HCT116 (cell line): Measurements from ENCODE around the gene LAYN. TPM values are rescaled to one million over a fixed set of nuclear protein-coding genes. Genes with fewer than 3 reads are reported as not detected.

Source experiments
- ATAC-seq: fragments of 200-7000 bp; cut with Tn5 transposase; 2 replicates; pipeline ENCODE4 v1.9.1; 2020; ENCODE audit warnings: mild to moderate bottlenecking, moderate library complexity
- BruUV-seq: library from RNA; stranded (reverse); fragments of 400-500 nt; replicated peaks from 2 replicates; lab custom pipeline; 2021; lab: Mats Ljungman, UMichigan
- CTCF ChIA-PET: fragments of 300-600 bp; sonication (Branson Sonifier 250); formaldehyde crosslinking; loops from one replicate; lab custom pipeline; 2021; ENCODE audit warnings: antibody characterized with exemption; lab: Charles Lee
- POLR2A ChIA-PET: fragments of 300-600, 350-600 bp; sonication (Branson Sonifier 250); formaldehyde crosslinking; loops from one replicate; lab custom pipeline; 2021; ENCODE audit warnings: antibody characterized with exemption; lab: Charles Lee
- RAD21 ChIA-PET, 2 experiments: fragments of 300-600 bp; sonication (Branson Sonifier 250); formaldehyde crosslinking; loops; one replicate each; lab custom pipeline; 2023; ENCODE audit warnings: low total read pairs in 2 of 2; ENCODE audit not compliant: uncharacterized antibody in 2 of 2, unreplicated experiment in 2 of 2, low non-redundant PET in 1 of 2; lab: Charles Lee
- DNase-seq: peaks from one replicate; pipeline ENCODE4 v3.0.0-alpha.2; 2010; ENCODE audit warnings: low read depth, low spot score
- H2AFZ ChIP-seq: fragments of 200-600 bp; shearing (Covaris generic), sonication (generic); 2 replicates; pipeline ENCODE4 v1.6.1; 2017; ENCODE audit warnings: low read depth, mixed run types, mixed read lengths, antibody characterized with exemption, low read length; ENCODE audit not compliant: poor library complexity, severe bottlenecking
- H3K27ac ChIP-seq: 2 replicates; pipeline ENCODE4 v1.5.1; 2012; ENCODE audit warnings: low read depth, low read length
- H3K27me3 ChIP-seq: fragments of 200-600 bp; sonication (generic); 2 replicates; pipeline ENCODE4 v1.6.1; 2016; ENCODE audit warnings: mixed run types, low read length, mixed read lengths; ENCODE audit not compliant: insufficient read depth
- H3K36me3 ChIP-seq, 2 experiments: fragments of 200-500 bp in 1 of 2; fragments of 200-600 bp in 1 of 2; sonication (Bioruptor generic) in 1 of 2; sonication (generic) in 1 of 2; 2 replicates each; pipeline versions ENCODE4 v1.5.1 to v1.6.1; 2014 to 2016; ENCODE audit warnings: low read length in 2 of 2, inconsistent platforms in 1 of 2, mixed read lengths in 1 of 2, mixed run types in 1 of 2; ENCODE audit not compliant: insufficient read depth in 2 of 2, control insufficient read depth in 1 of 2
- H3K4me1 ChIP-seq, 2 experiments: fragments of 200-600 bp in 1 of 2; sonication (generic) in 1 of 2; 2 replicates each; pipeline versions ENCODE4 v1.5.1 to v1.6.1; 2012 to 2017; ENCODE audit warnings: low read length in 2 of 2, inconsistent platforms in 1 of 2, mild to moderate bottlenecking in 1 of 2, mixed read lengths in 1 of 2, mixed run types in 1 of 2, moderate library complexity in 1 of 2; ENCODE audit not compliant: insufficient read depth in 2 of 2, control insufficient read depth in 1 of 2
- H3K4me2 ChIP-seq: fragments of 200-600 bp; sonication (generic); 2 replicates; pipeline ENCODE4 v1.6.1; 2017; ENCODE audit warnings: mixed run types, low read length, mixed read lengths
- H3K4me3 ChIP-seq, 2 experiments: fragments of 200-600 bp in 1 of 2; sonication (generic) in 1 of 2; replicated peaks in 1 of 2; 2 replicates each; pipeline ENCODE4 v1.5.1; 2011 to 2016; ENCODE audit warnings: low read length in 2 of 2, control low read depth in 1 of 2, low read depth in 1 of 2, mild to moderate bottlenecking in 1 of 2, mixed read lengths in 1 of 2, mixed run types in 1 of 2
- H3K79me2 ChIP-seq: fragments of 200-600 bp; sonication (generic); 2 replicates; pipeline ENCODE4 v1.6.1; 2017; ENCODE audit warnings: mild to moderate bottlenecking, mixed run types, low read length, moderate library complexity, mixed read lengths; ENCODE audit not compliant: insufficient read depth
- H3K9ac ChIP-seq: fragments of 200-600 bp; sonication (generic); 2 replicates; pipeline ENCODE4 v1.6.1; 2016; ENCODE audit warnings: low read length, mixed read lengths
- H3K9me2 ChIP-seq: fragments of 200-600 bp; sonication (generic), shearing (Covaris generic); 2 replicates; pipeline ENCODE4 v1.6.1; 2017; ENCODE audit warnings: mixed run types, mild to moderate bottlenecking, moderate library complexity; ENCODE audit not compliant: insufficient read depth
- H3K9me3 ChIP-seq, 2 experiments: fragments of 200-500 bp in 1 of 2; fragments of 200-600 bp in 1 of 2; sonication (Bioruptor generic) in 1 of 2; sonication (generic) in 1 of 2; 2 replicates each; pipeline ENCODE4 v1.6.1; 2014 to 2017; ENCODE audit warnings: low read length in 2 of 2, mixed read lengths in 2 of 2, inconsistent platforms in 1 of 2, low read depth in 1 of 2, mild to moderate bottlenecking in 1 of 2, mixed run types in 1 of 2, moderate library complexity in 1 of 2; ENCODE audit not compliant: control insufficient read depth in 1 of 2, insufficient read depth in 1 of 2
- H4K20me1 ChIP-seq: fragments of 200-600 bp; sonication (generic), shearing (Covaris generic); 2 replicates; pipeline ENCODE4 v1.6.1; 2017; ENCODE audit warnings: mixed run types, mild to moderate bottlenecking, moderate library complexity; ENCODE audit not compliant: insufficient read depth
- CEBPB ChIP-seq: IDR thresholded peaks from 2 replicates; pipeline ENCODE4 v1.6.1; 2012; ENCODE audit warnings: low read depth
- EGR1 ChIP-seq: IDR thresholded peaks from 2 replicates; pipeline ENCODE4 v1.6.1; 2012; ENCODE audit warnings: low read depth
- FOSL1 ChIP-seq: IDR thresholded peaks from 2 replicates; pipeline ENCODE4 v1.6.1; 2012; ENCODE audit warnings: low read depth
- JUND ChIP-seq: IDR thresholded peaks from 2 replicates; pipeline ENCODE4 v1.6.1; 2012
- SRF ChIP-seq: IDR thresholded peaks from 2 replicates; pipeline ENCODE4 v1.6.1; 2012; ENCODE audit warnings: low read depth
- YY1 ChIP-seq: IDR thresholded peaks from 2 replicates; pipeline ENCODE4 v1.6.1; 2011; ENCODE audit warnings: low read length, low read depth, moderate library complexity, mild to moderate bottlenecking; ENCODE audit not compliant: insufficient replicate concordance; ENCODE audit errors: extremely low read depth
- ZFX ChIP-seq: fragments of 450-650 bp; IDR thresholded peaks from 2 replicates; pipeline ENCODE4 v1.6.1; 2017
- intact Hi-C: fragments of 100-400 bp; cut with micrococcal nuclease; formaldehyde crosslinking; loops from 2 replicates; pipeline ENCODE4 v1.10.0; 2022
- total RNA-seq: library from RNA; stranded (reverse); gene quantifications from one replicate; pipeline ENCODE4 v1.2.1, GENCODE V29; 2021; ENCODE audit not compliant: unreplicated experiment
- TF ChIP-seq, protein P1 (sequence below): IDR thresholded peaks from 2 replicates; pipeline ENCODE4 v1.6.1; 2012
- TF ChIP-seq, protein P2 (sequence below): IDR thresholded peaks from 2 replicates; pipeline ENCODE4 v1.6.1; 2012; ENCODE audit warnings: low read depth

The LAYN gene
- total RNA-seq, 1 experiment from 2014 or later, result not detected

DNA sequence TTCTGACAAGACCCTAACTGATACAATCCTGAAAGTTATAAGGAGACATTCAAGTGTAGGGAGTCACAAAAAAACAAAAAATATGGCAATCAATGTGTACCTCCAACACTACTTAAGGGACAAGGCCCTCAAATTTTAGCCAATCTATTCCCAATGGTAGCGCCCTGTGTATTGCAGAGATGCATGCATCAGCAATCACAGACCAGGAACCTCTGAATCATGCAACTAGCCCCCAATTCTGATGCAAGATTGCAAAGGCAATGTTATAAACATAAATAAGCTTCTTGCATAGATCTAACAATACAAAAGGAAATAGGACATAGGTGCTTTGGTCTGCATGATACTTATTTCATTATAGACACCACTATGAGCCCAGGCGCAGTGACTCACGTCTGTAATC is 32.1 kb downstream of the LAYN start:
- DNase-seq, result no peak
- Histone ChIP-seq H3K79me2 (no peaks in the 10 kb centered on the region), H3K9ac (no peak overlapping the region), H3K36me3 (no peaks in the 10 kb centered on the region), H4K20me1 (no peaks in the 10 kb centered on the region), H3K9me2 (no peaks in the 10 kb centered on the region), H3K4me1 (no peaks in the 10 kb centered on the region), H3K4me3 (no peak overlapping the region), H3K9me3 (no peaks in the 10 kb centered on the region), H2AFZ (no peak overlapping the region), H3K27ac (no peak overlapping the region), H3K4me2 (no peak overlapping the region), H3K27me3 (no peaks in the 10 kb centered on the region)
- BruUV-seq, result no TSS peak
- ChIA-PET RAD21 (no interaction called here), CTCF (no interaction called here), POLR2A (no interaction called here)
- no peak for TF ChIP-seq JUND
- no peak for TF ChIP-seq FOSL1
- TF ChIP-seq, protein P1, sequence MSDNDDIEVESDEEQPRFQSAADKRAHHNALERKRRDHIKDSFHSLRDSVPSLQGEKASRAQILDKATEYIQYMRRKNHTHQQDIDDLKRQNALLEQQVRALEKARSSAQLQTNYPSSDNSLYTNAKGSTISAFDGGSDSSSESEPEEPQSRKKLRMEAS, result no peak
- TF ChIP-seq YY1, result no peak
- TF ChIP-seq, protein P2, sequence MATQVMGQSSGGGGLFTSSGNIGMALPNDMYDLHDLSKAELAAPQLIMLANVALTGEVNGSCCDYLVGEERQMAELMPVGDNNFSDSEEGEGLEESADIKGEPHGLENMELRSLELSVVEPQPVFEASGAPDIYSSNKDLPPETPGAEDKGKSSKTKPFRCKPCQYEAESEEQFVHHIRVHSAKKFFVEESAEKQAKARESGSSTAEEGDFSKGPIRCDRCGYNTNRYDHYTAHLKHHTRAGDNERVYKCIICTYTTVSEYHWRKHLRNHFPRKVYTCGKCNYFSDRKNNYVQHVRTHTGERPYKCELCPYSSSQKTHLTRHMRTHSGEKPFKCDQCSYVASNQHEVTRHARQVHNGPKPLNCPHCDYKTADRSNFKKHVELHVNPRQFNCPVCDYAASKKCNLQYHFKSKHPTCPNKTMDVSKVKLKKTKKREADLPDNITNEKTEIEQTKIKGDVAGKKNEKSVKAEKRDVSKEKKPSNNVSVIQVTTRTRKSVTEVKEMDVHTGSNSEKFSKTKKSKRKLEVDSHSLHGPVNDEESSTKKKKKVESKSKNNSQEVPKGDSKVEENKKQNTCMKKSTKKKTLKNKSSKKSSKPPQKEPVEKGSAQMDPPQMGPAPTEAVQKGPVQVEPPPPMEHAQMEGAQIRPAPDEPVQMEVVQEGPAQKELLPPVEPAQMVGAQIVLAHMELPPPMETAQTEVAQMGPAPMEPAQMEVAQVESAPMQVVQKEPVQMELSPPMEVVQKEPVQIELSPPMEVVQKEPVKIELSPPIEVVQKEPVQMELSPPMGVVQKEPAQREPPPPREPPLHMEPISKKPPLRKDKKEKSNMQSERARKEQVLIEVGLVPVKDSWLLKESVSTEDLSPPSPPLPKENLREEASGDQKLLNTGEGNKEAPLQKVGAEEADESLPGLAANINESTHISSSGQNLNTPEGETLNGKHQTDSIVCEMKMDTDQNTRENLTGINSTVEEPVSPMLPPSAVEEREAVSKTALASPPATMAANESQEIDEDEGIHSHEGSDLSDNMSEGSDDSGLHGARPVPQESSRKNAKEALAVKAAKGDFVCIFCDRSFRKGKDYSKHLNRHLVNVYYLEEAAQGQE, result no peak
- TF ChIP-seq CEBPB, result no peak
- no peak for TF ChIP-seq EGR1
- TF ChIP-seq ZFX, result no peak
- TF ChIP-seq SRF, result no peak
- intact Hi-C loops, result no loop called here
- no peak for ATAC-seq
